K562 (cell line): ENCODE measurements around the gene EPOP. TPM values are rescaled to one million over a fixed set of nuclear protein-coding genes. Genes with fewer than 3 reads are reported as not detected.

Experiments
- BRD4 ChIP-seq: fragments of 200-600 bp; sonication (generic); IDR thresholded peaks from 2 replicates; pipeline ENCODE4 v1.6.1; 2017; ENCODE audit warnings: inconsistent platforms
- CC2D1A ChIP-seq: fragments of 450-650 bp; IDR thresholded peaks from 2 replicates; pipeline ENCODE4 v1.6.1; 2017; ENCODE audit warnings: mild to moderate bottlenecking
- CEBPG ChIP-seq, 3 experiments: fragments of 200-800 bp in 1 of 3; sonication (Bioruptor generic) in 1 of 3; sonication (generic) in 1 of 3; formaldehyde crosslinking in 1 of 3; IDR thresholded peaks in 2 of 3; conservative IDR thresholded peaks in 1 of 3; 2 replicates each; pipeline versions ENCODE4 v1.6.1 to v1.8.0; 2016 to 2022; ENCODE audit warnings: missing compliant biosample characterization in 2 of 3, missing genetic modification characterization in 2 of 3, mild to moderate bottlenecking in 1 of 3, missing genetic modification reagents in 1 of 3
- CREB1 ChIP-seq, 2 experiments: sonication (generic) in 1 of 2; formaldehyde crosslinking in 1 of 2; IDR thresholded peaks; 2 replicates each; pipeline versions ENCODE4 v1.6.1 to v1.8.0; 2012 to 2022; ENCODE audit warnings: inconsistent platforms in 1 of 2, mild to moderate bottlenecking in 1 of 2, missing genetic modification reagents in 1 of 2, moderate library complexity in 1 of 2
- CTBP1 ChIP-seq: fragments of 450-650 bp; IDR thresholded peaks from 2 replicates; pipeline ENCODE4 v1.6.1; 2016; ENCODE audit warnings: borderline replicate concordance
- E2F6 ChIP-seq, 2 experiments: IDR thresholded peaks; 2 replicates each; pipeline ENCODE4 v1.6.1; 2011; ENCODE audit warnings: borderline replicate concordance in 1 of 2, control low read depth in 1 of 2, low read depth in 1 of 2, low read length in 1 of 2, mild to moderate bottlenecking in 1 of 2, mixed read lengths in 1 of 2, moderate library complexity in 1 of 2; ENCODE audit not compliant: insufficient read depth in 1 of 2, insufficient read length in 1 of 2, poor library complexity in 1 of 2, severe bottlenecking in 1 of 2; ENCODE audit errors: extremely low read depth in 1 of 2
- ILF3 ChIP-seq: fragments of 450-650 bp; IDR thresholded peaks from 2 replicates; pipeline ENCODE4 v1.6.1; 2018; ENCODE audit warnings: antibody characterized with exemption, mild to moderate bottlenecking, moderate library complexity, borderline replicate concordance
- MXI1 ChIP-seq: IDR thresholded peaks from 2 replicates; pipeline ENCODE4 v1.6.1; 2011; ENCODE audit warnings: low read depth, mild to moderate bottlenecking, improper control_type of control experiment, low read length
- NELFE ChIP-seq: IDR thresholded peaks from 2 replicates; pipeline ENCODE4 v1.6.1; 2011; ENCODE audit warnings: mild to moderate bottlenecking; ENCODE audit not compliant: insufficient read depth, insufficient read length
- NEUROD1 ChIP-seq: fragments of 150-350 bp; IDR thresholded peaks from 2 replicates; pipeline ENCODE4 v1.6.1; 2014; ENCODE audit warnings: borderline replicate concordance, low read length, low read depth; ENCODE audit not compliant: partially characterized antibody
- RFX5 ChIP-seq: IDR thresholded peaks from 2 replicates; pipeline ENCODE4 v1.6.1; 2011; ENCODE audit warnings: low read depth, mild to moderate bottlenecking, improper control_type of control experiment, low read length
- SAFB ChIP-seq: fragments of 200-400 bp; formaldehyde crosslinking; IDR thresholded peaks from 2 replicates; pipeline ENCODE4 v1.6.1; 2017; ENCODE audit warnings: low read depth, low read length, borderline replicate concordance
- SIN3A ChIP-seq, 2 experiments: fragments of 150-350 bp in 1 of 2; IDR thresholded peaks; 2 replicates each; pipeline ENCODE4 v1.6.1; 2011 to 2016; ENCODE audit warnings: borderline replicate concordance in 2 of 2, low read depth in 2 of 2, low read length in 2 of 2, mild to moderate bottlenecking in 2 of 2, moderate library complexity in 2 of 2; ENCODE audit not compliant: control insufficient read depth in 1 of 2
- SNRNP70 ChIP-seq: fragments of 200-400 bp; formaldehyde crosslinking; optimal IDR thresholded peaks from 2 replicates; pipeline ENCODE3; 2017; ENCODE audit warnings: low read depth, low read length
- SPI1 ChIP-seq: IDR thresholded peaks from 2 replicates; pipeline ENCODE4 v1.6.1; 2011; ENCODE audit warnings: low read depth, low read length, control low read depth, borderline replicate concordance
- TCF3 ChIP-seq: sonication (generic); formaldehyde crosslinking; IDR thresholded peaks from 2 replicates; pipeline ENCODE4 v1.4.0; 2020; ENCODE audit warnings: mild to moderate bottlenecking, missing genetic modification reagents
- ZNF23 ChIP-seq: fragments of 250-450 bp; sonication (Bioruptor Pico); IDR thresholded peaks from 2 replicates; pipeline ENCODE4 v1.4.0; 2020; ENCODE audit warnings: mild to moderate bottlenecking
- ZNF282 ChIP-seq: sonication (generic); formaldehyde crosslinking; IDR thresholded peaks from 2 replicates; pipeline ENCODE4 v1.8.1; 2023; ENCODE audit warnings: missing genetic modification reagents
- ZNF707 ChIP-seq: fragments of 250-450 bp; sonication (Bioruptor Pico); conservative IDR thresholded peaks from 2 replicates; pipeline ENCODE4 v1.8.0; 2022; ENCODE audit warnings: inconsistent platforms, mild to moderate bottlenecking, moderate library complexity
- polyA plus RNA-seq, 8 experiments: library from polyadenylated mRNA; depleted of rRNA in 4 of 8; stranded (reverse) in 5 of 8; unstranded in 3 of 8; fragments of >200 nt; fragmentation: Nextera tagmentation in 2 of 8; fragmentation: Illumina TruSeq in 1 of 8; extraction: Ambion mirVana in 2 of 8; extraction: Trizol in 1 of 8; gene quantifications; 2 replicates each; pipeline versions ENCODE4 v1.2.1 to v1.2.3, GENCODE V29; 2011 to 2014; ENCODE audit warnings: inconsistent platforms in 1 of 8, missing spikeins in 1 of 8
- total RNA-seq, 7 experiments: library from RNA; depleted of rRNA in 6 of 7; stranded (reverse); fragments of >200 nt in 6 of 7; fragmentation: Illumina TruSeq in 2 of 7; extraction: Trizol in 2 of 7; gene quantifications; 2 replicates each; pipeline versions ENCODE4 v1.2.1 to v1.2.3, GENCODE V29; 2011 to 2021; ENCODE audit warnings: low replicate concordance in 1 of 7
- TF ChIP-seq, protein P1 (sequence below): sonication (generic); formaldehyde crosslinking; IDR thresholded peaks from 2 replicates; pipeline ENCODE4 v1.8.0; 2022; ENCODE audit warnings: mild to moderate bottlenecking, missing genetic modification reagents, borderline replicate concordance
- TF ChIP-seq, protein P2 (sequence below), 2 experiments: fragments of 450-650 bp in 1 of 2; sonication (generic) in 1 of 2; formaldehyde crosslinking in 1 of 2; IDR thresholded peaks in 1 of 2; conservative IDR thresholded peaks in 1 of 2; 2 replicates each; pipeline versions ENCODE4 v1.6.1 to v1.8.1; 2016 to 2023; ENCODE audit warnings: mild to moderate bottlenecking in 2 of 2, moderate library complexity in 2 of 2, inconsistent platforms in 1 of 2, missing genetic modification reagents in 1 of 2

The EPOP gene
- total and polyA plus RNA-seq, 9 of the 15 experiments (the other 6 are each of a cell fraction or from before 2014, with no cell fraction given) = 0.41 to 10.6 (median 4.6) TPM

DNA sequence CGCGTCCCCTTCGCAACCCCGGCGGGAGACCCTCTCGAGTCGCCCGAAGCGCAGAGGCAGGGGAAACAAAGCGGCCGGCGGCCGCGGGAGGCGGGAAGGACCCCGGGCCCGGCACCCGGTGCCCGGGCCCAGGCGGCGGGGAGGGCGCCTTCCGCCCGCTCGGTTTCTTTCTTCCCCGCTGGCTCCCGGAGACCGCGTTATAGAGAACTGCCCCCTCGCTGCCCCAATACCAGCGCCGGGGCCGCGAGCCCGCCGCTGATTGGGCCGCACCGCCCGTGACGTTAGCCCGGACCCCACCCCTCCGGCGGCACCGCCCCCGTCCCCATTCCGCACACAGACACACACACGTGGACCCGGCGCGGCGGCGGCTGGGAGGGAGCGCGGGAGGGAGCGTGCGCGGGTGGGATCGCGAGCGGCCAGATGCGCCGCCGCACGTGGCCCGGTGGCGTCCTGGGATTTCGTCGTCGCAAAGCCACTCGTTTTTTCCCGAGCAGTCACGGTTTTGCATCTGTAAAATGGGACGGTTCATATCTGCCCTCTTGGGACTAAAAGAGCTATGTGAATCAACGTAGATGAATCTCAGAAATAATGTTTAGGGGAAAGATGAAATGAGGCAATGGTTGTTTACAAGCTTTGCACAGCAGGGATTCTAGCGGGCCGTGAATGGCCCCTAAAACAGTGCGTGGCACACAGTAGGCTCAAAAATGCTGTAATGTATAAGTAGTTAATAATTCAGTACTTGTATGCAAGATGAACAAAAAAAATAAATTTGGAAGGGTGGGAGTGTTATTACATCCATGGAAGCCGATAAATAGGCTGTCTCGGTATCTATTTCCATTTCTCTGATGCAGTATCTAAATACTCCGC lies at the start of gene EPOP (continued):
- TF ChIP-seq SAFB = peak; percentile 72
- peak in 1 of 2 experiments; percentile 92; a peak in 1 of 4 replicates for TF ChIP-seq SIN3A (IDR thresholded peaks at IDR 0.05; ENCODE audit: borderline replicate concordance in 2 of 2, control insufficient read depth in 1 of 2, low read depth in 2 of 2, low read length in 2 of 2)
- TF ChIP-seq NEUROD1 = peak; percentile 53
- TF ChIP-seq CC2D1A = no peak
- TF ChIP-seq CREB1 (IDR thresholded peaks at IDR 0.05) = peak; percentile 60
- TF ChIP-seq CREB1 (CRISPR knock-in tag; IDR thresholded peaks at IDR 0.05) = peak; percentile 62; the same call in 1 of the 2 replicates
- TF ChIP-seq, protein P1, sequence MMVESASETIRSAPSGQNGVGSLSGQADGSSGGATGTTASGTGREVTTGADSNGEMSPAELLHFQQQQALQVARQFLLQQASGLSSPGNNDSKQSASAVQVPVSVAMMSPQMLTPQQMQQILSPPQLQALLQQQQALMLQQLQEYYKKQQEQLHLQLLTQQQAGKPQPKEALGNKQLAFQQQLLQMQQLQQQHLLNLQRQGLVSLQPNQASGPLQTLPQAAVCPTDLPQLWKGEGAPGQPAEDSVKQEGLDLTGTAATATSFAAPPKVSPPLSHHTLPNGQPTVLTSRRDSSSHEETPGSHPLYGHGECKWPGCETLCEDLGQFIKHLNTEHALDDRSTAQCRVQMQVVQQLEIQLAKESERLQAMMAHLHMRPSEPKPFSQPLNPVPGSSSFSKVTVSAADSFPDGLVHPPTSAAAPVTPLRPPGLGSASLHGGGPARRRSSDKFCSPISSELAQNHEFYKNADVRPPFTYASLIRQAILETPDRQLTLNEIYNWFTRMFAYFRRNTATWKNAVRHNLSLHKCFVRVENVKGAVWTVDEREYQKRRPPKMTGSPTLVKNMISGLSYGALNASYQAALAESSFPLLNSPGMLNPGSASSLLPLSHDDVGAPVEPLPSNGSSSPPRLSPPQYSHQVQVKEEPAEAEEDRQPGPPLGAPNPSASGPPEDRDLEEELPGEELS (CRISPR knock-in tag) = peak; percentile 79; the same call in 1 of the 2 replicates
- TF ChIP-seq CEBPG (CRISPR knock-in tag; IDR thresholded peaks at IDR 0.05) = 0 out of 2 replicates have a peak, but pooled peaks have one; percentile 22
- TF ChIP-seq CEBPG (tag; conservative IDR thresholded peaks at IDR 0.05 in 1 of 2, IDR thresholded peaks at IDR 0.05 in 1 of 2) = no peak
- TF ChIP-seq RFX5 = no peak
- peak; percentile 98 to 100 for TF ChIP-seq E2F6 (IDR thresholded peaks at IDR 0.05; ENCODE audit: borderline replicate concordance in 1 of 2, extremely low read depth in 1 of 2, insufficient read depth in 1 of 2, insufficient read length in 1 of 2, low read depth in 1 of 2, low read length in 1 of 2, poor library complexity in 1 of 2, severe bottlenecking in 1 of 2)
- TF ChIP-seq ILF3 = no peak
- TF ChIP-seq MXI1 = peak; percentile 71; the same call in 1 of the 2 replicates
- no peak for TF ChIP-seq ZNF707 (CRISPR knock-in tag)
- no peak for TF ChIP-seq SNRNP70
- TF ChIP-seq, protein P2, sequence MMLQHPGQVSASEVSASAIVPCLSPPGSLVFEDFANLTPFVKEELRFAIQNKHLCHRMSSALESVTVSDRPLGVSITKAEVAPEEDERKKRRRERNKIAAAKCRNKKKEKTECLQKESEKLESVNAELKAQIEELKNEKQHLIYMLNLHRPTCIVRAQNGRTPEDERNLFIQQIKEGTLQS (IDR thresholded peaks at IDR 0.05) = no peak
- TF ChIP-seq, protein P2 (CRISPR knock-in tag; conservative IDR thresholded peaks at IDR 0.05) = peak; percentile 36; the same call in 1 of the 2 replicates
- TF ChIP-seq ZNF282 (CRISPR knock-in tag) = peak; percentile 68; the same call in 1 of the 2 replicates
- 0 out of 2 replicates have a peak, but pooled peaks have one; percentile 13 for TF ChIP-seq TCF3 (CRISPR knock-in tag)
- TF ChIP-seq SPI1 = no peak
- TF ChIP-seq CTBP1 = 0 out of 2 replicates have a peak, but pooled peaks have one; percentile 5
- TF ChIP-seq ZNF23 = no peak
- no peak for TF ChIP-seq NELFE
- TF ChIP-seq BRD4 = no peak
